ENCODE measurements around the gene IQGAP3.

Gene IQGAP3

GRCh38 chr1:156524481-156524869, 47.9 kb downstream of the IQGAP3 start:
- no peak for DNase-seq (ENCODE audit: low read depth)
- no peak for TF ChIP-seq CTCF (IDR thresholded peaks at IDR 0.05; ENCODE audit: low read depth, low read length, missing control alignments)
- peak overlapping the region; percentile 26 for H3K4me3 ChIP-seq (ENCODE audit: low read depth, low read length)

GRCh38 chr1:156523801-156524480, 48.4 kb downstream of the IQGAP3 start:
- no peak for TF ChIP-seq CTCF (IDR thresholded peaks at IDR 0.05; ENCODE audit: low read depth, low read length, missing control alignments)
- DNase-seq (ENCODE audit: low read depth) = no peak

GRCh38 chr1:156522443-156522970, 49.9 kb downstream of the IQGAP3 start:
- H3K4me3 ChIP-seq (ENCODE audit: low read depth, low read length) = no peak overlapping the region
- DNase-seq (ENCODE audit: low read depth) = no peak
- TF ChIP-seq CTCF (IDR thresholded peaks at IDR 0.05; ENCODE audit: low read depth, low read length, missing control alignments) = no peak

More at GRCh38 chr1:156523801-156524480, 48.4 kb downstream of the IQGAP3 start:
- H3K4me3 ChIP-seq (ENCODE audit: low read depth, low read length) = no peak overlapping the region

- no peak for DNase-seq (ENCODE audit: low read depth)
- no peak for TF ChIP-seq CTCF (IDR thresholded peaks at IDR 0.05; ENCODE audit: low read depth, low read length, missing control alignments)
- H3K4me3 ChIP-seq (ENCODE audit: low read depth, low read length) = no peak overlapping the region
Observed at GRCh38 chr1:156517748-156518147, 54.6 kb downstream of the IQGAP3 start.

GRCh38 chr1:156516821-156517220, 55.5 kb downstream of the IQGAP3 start:
- DNase-seq (ENCODE audit: low read depth) = no peak
- no peak for TF ChIP-seq CTCF (IDR thresholded peaks at IDR 0.05; ENCODE audit: low read depth, low read length, missing control alignments)
- no peak overlapping the region for H3K4me3 ChIP-seq (ENCODE audit: low read depth, low read length)

- DNase-seq (ENCODE audit: low read depth) = no peak
- no peak for TF ChIP-seq CTCF (IDR thresholded peaks at IDR 0.05; ENCODE audit: low read depth, low read length, missing control alignments)
- no peak overlapping the region for H3K4me3 ChIP-seq (ENCODE audit: low read depth, low read length)
Observed at GRCh38 chr1:156515956-156516355, 56.4 kb downstream of the IQGAP3 start.

- no peak for TF ChIP-seq CTCF (IDR thresholded peaks at IDR 0.05; ENCODE audit: low read depth, low read length, missing control alignments)
- no peak for DNase-seq (ENCODE audit: low read depth)
- no peak overlapping the region for H3K4me3 ChIP-seq (ENCODE audit: low read depth, low read length)
Observed at GRCh38 chr1:156513185-156513584, 59.2 kb downstream of the IQGAP3 start.

All from GM12864 (cell line).